NK-92 treated with Interleukin-12 subunit alpha and Interleukin-12 subunit beta, amount 100 ng/mL, for 24 hours (cell line): ENCODE data around the gene MMP1.
"Not testable (repeated sequence)": the region's sequence is repeated elsewhere in the genome, so short reads cannot be mapped to it uniquely, and the experiment has no call there.

Experiments used
- DNase-seq: peaks from one replicate; lab custom pipeline; 2025; lab: John Stamatoyannopoulos, UW

Gene MMP1

DNA sequence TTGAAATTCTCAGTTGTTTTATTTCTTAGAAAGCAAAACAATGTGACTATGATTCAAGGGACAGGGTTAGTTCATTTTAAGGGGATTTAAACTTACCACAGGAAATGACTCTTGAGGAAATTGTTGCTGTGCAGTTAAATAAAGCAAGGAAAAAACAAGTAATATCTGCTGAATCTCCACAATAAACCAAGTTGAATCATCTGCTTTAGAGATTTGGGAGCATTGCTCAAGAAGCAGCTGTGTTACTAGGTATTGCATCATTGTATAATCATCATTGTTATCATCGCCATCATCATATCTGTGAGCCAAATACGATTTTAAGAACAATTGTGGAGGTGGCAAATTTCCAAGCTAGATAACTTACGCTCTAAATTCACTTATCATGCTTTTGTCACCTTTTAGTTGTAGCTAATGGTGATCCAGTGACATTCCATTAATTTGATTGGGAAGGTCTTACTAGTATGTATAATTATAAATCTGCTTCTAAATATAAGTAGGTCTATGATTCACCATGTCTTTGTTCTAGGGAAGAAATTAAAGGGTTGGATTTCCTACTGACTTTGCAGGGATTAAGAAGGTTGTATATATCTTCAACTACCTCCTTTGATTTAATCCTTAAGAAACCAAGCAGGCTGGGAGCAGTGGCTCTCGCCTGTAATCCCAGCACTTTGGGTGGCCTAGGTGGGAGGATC is 37.5 kb downstream of the MMP1 start:
- DNase-seq: no peak

- no peak for DNase-seq
Measured at GRCh38 chr11:102757823-102758549, 40.0 kb downstream of the MMP1 start.

DNA sequence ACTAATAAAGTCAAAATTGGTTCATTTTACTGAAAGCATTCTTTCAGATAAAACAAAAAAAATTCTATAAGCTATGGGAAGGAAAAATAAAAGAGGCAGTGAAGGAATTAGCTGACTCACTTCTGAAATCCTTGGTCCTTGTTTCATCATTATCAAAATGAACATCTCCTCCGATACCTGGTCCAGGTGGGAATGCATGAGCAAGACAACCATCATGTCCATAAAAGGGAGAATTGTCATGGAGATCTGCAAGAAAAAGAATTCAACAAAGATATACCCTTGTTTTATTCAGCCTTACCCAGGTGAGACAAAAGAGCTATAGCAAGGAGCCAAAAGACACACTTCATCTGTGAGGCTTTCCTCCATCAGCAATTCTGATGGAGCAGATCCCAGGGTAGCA is 44.7 kb downstream of the MMP1 start:
- DNase-seq: no peak

DNA sequence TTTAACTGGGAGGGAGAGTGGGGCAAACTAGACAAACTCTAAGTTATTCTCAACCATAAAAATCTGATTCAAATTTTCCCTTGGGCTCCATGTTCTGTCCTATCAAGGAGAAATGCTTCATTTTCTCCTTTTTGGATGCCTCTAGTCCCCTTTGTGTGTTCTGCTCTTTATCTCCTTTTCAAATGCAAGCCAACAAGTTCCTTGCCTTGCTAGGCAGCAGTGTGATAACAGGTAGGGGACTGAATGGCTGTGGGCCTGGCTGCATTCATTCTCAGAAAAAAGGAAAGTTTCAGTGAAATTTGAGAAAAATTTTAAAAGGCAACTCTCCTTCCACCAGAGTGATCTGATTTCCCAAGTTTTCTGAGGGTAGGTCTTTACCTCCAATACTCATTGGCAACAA is 46.3 kb downstream of the MMP1 start:
- DNase-seq: no peak

DNA sequence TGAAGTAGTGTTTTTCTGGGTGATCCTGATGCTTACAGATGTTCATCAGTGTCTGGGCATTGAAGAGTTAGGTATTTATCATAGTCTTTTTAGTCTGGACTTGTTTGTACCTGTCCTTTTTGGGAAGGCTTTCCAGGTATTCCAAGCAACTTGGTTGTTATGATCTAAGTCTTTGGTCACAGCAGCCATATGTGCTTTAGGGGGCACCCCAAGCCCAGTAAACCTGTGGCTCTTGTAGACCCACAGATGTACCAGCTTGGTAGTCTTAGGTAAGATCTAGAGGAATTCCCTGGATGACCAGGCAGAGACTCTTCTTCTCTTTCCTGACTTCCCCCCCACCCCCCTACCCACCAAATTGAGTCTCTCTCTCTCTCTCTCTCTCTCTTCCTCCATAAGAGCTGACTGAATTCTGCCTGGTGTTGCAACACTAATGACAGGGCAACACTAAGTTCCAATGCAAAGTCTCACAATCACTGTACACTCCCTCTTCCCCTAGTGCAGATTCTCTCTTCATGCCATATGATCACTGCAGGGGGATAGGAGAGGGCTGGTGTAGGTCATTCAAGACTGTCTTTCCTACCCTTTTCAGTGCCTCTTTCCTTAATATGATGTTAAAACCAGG is 48.7 kb downstream of the MMP1 start:
- DNase-seq: no peak

DNA sequence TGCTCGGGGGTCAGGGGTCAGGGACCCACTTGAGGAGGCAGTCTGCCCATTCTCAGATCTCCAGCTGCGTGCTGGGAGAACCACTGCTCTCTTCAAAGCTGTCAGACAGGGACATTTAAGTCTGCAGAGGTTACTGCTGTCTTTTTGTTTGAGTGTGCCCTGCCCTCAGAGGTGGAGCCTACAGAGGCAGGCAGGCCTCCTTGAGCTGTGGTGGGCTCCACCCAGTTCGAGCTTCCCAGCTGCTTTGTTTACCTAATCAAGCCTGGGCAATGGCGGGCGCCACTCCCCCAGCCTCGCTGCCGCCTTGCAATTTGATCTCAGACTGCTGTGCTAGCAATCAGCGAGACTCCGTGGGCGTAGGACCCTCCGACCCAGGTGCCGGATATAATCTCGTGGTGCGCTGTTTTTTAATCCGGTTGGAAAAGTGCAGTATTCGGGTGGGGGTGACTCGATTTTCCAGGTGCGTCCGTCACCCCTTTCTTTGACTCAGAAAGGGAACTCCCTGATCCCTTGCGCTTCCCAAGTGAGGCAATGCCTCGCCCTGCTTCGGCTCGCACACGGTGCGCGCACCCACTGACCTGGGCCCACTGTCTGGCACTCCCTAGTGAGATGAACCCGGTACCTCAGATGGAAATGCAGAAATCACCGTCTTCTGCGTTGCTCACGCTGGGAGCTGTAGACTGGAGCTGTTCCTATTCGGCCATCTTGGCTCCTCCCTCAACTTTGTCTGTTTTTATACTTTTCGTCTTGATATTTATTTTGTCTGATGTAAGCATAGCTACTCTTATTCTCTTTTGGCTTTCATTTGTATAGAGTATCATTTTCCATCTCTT is 51.0 kb downstream of the MMP1 start:
- DNase-seq: not testable (repeated sequence)
